Gastroesophageal sphincter (tissue), 3 donors: ENCODE data around the gene ATG4C.

Experiments
- POLR2A ChIP-seq, 2 donors: fragments of 450-650 bp; IDR thresholded peaks; one replicate each; pipeline ENCODE4 v1.6.1; 2017; ENCODE audit warnings: antibody characterized with exemption in 2 of 2, mild to moderate bottlenecking in 2 of 2, moderate library complexity in 1 of 2
- POLR2AphosphoS5 ChIP-seq: sonication (generic); formaldehyde crosslinking; IDR thresholded peaks from one replicate; pipeline ENCODE4 v1.6.1; 2017; ENCODE audit warnings: antibody characterized with exemption
- TF ChIP-seq, protein P1 (sequence below), 4 experiments: fragments of 200-600 bp in 2 of 4; fragments of 450-650 bp in 2 of 4; sonication (generic) in 1 of 4; IDR thresholded peaks; one replicate each; pipeline ENCODE4 v1.5.1; 2017 to 2019; ENCODE audit warnings: antibody characterized with exemption in 4 of 4, mild to moderate bottlenecking in 2 of 4, moderate library complexity in 2 of 4

DNA sequence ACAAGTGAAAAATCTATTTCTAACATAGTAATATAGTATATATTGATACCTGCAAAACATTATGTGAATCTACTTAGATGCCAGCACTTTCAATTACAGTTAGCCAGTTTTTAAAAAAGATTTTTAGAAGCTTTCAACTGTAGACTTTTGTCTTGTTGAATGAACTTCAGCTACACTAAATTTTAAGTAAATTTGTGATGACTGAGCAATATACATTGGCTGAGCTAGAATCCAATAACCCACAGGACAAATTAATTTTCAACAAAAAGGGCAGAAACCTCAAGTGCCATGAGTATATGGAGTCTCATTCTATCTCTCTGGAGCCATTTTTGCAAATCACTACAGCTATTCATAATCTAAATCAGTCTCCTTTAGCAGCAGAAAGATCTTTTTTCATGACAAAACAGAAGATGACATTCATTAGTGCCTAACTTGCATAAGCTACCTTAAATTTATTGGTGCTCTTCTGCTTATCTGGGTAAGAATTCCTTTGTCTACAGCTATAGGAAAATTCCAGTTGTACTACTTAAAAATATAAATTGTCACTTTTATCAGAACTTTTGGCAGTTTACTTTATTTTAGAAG lies 100.3 kb downstream of the ATG4C start:
- TF ChIP-seq POLR2AphosphoS5 (no peak), POLR2A (IDR thresholded peaks at IDR 0.05) (no peak)
- TF ChIP-seq, protein P1, sequence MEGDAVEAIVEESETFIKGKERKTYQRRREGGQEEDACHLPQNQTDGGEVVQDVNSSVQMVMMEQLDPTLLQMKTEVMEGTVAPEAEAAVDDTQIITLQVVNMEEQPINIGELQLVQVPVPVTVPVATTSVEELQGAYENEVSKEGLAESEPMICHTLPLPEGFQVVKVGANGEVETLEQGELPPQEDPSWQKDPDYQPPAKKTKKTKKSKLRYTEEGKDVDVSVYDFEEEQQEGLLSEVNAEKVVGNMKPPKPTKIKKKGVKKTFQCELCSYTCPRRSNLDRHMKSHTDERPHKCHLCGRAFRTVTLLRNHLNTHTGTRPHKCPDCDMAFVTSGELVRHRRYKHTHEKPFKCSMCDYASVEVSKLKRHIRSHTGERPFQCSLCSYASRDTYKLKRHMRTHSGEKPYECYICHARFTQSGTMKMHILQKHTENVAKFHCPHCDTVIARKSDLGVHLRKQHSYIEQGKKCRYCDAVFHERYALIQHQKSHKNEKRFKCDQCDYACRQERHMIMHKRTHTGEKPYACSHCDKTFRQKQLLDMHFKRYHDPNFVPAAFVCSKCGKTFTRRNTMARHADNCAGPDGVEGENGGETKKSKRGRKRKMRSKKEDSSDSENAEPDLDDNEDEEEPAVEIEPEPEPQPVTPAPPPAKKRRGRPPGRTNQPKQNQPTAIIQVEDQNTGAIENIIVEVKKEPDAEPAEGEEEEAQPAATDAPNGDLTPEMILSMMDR (IDR thresholded peaks at IDR 0.05) = no peak
